Stimulated activated CD4-positive, alpha-beta T cell treated with anti-CD3 and anti-CD28 coated beads, Interleukin-1b, Interleukin-23, amount 100 ng/mL, for 1 hour (primary cell): ENCODE results near the gene HLA-DMA.

Source experiments
- DNase-seq, 2 donors: peaks; one replicate each; pipeline ENCODE4 v3.0.0-alpha.2; 2020; ENCODE audit warnings: low read depth in 2 of 2

The HLA-DMA gene

DNA sequence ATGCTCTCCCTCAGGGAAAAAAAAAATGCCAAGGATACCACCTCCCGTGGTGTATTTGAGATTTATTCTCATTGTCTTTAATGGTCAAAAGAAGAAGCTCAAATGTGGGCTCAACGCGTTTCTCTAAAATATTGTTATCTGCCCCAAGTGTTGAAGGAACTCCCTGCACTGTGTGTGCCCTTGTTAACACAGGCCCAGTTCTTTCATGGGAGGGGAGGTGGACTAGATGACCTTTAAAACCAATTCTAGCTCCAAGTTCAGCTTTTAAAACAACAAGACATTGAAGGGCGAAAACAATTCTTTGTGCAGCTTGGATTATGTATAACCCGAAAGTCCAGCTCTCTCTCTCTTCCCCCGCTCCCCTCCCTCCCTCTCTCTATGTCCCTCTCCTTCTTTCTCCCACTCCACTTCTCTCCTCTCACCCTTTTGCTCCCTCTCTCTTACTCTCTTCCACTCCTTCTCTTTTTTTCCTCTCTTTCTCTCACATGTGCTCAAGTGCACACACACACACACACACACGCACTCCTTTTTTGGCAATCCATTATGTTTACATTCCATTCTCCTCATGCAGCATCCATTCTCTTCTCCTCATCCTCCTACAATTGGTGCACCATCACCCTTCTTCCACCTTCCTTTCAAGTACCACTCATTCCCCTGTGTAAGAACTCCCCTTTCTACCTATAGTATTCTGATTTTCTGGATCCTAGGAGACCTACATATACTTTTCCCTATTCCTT, 20.6 kb downstream of the HLA-DMA start:
- no peak for DNase-seq

DNA sequence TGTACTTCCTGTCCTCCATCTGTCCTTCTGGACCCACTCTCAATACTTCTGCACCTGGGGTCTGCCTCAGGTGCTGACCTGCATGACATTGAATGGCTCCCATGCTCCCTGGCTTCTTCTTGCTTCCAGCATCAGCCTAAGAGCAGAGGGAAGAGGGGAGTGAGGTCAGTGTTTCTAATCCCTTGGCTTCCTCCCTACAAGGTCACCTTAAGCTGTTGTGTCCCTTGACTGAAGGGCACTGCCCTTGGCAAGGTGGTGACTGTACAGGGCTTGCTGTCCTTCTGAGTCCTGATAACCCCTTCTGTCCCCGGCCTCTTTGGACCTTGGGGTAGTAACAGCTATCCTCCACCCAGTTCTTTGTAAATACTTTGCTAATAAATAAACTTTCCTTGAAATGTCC, 21.7 kb downstream of the HLA-DMA start:
- DNase-seq = no peak

- no peak for DNase-seq
These were observed 30.8 kb downstream of the HLA-DMA start for GRCh38 chr6:32922083-32922482.

DNA sequence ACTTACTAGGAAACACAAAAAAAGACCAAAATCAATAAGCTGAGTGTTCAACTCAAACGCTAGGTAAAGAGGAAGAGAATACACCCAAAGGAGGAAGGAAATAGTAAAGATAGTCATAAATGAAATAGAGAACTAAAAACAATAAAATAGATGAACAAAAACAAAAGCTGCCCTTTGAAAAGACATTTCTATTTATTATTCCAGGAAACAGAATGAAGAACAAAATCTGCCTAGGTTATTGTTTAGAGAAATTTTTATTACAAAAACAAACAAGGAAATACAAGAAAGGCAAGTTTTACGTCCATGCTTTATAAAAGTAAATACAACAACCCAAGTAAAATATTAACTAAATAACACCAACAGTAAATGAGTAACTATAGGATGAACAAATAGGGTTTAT, 32.2 kb downstream of the HLA-DMA start:
- DNase-seq = no peak

DNA sequence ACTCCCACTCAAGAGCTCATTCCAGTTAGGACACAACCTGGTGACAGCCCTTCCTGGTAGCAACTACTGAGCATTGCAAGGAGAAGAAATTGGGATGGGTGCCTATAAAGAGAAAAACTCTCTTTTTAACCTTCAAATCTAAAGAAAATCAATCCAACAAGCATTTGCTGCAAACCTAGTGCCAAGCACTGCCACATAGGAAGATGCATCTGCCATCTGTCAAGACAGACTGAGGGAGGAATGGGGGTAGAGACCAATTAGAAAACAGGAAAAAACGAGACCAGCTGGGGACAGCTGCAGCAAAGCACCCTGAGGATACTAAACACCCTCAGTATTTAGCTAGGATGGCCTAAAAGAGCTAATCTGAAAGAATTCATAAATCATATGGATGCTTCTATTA, 39.9 kb downstream of the HLA-DMA start:
- no peak for DNase-seq

DNA sequence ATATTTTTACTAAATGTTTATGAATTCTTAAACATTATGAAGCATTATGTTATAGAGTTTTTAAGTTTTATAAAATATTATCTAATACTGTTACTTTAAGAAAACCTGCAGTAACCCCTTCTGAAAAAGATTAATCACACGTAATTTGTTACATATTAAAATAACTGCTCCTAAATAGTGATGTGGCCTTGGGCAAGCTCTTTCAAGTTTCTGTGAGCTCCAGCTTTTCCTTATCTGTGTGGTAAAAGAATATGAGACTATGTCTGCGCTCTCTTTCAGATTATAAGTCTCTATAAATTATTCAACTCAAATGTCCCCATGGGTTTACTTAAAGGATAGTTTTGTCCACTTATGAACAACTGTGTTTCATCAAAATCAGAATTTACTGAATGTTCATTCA, 44.0 kb downstream of the HLA-DMA start:
- DNase-seq = no peak

GRCh38 chr6:32906539-32906938, 46.4 kb downstream of the HLA-DMA start:
- DNase-seq = no peak

- no peak for DNase-seq
These were observed 47.8 kb downstream of the HLA-DMA start for GRCh38 chr6:32905078-32905477.

- no peak for DNase-seq
These were observed 48.9 kb downstream of the HLA-DMA start for GRCh38 chr6:32903952-32904351.
